M059J (cell line): ENCODE data around the gene ENTPD8. TPM values are rescaled to one million over a fixed set of nuclear protein-coding genes. Genes with fewer than 3 reads are reported as not detected.
"Not testable (repeated sequence)": the region's sequence is repeated elsewhere in the genome, so short reads cannot be mapped to it uniquely, and the experiment has no call there.

Source experiments
- DNase-seq: peaks from one replicate; pipeline ENCODE4 v3.0.0-alpha.2; 2012; ENCODE audit warnings: low read depth
- total RNA-seq: library from RNA; depleted of rRNA; stranded (reverse); fragments of >200 nt; shearing (Covaris generic); gene quantifications from 2 replicates; pipeline ENCODE4 v1.2.3, GENCODE V29; 2014

ENTPD8 gene
- total RNA-seq, 1 experiment from 2014 or later, result not detected

DNA sequence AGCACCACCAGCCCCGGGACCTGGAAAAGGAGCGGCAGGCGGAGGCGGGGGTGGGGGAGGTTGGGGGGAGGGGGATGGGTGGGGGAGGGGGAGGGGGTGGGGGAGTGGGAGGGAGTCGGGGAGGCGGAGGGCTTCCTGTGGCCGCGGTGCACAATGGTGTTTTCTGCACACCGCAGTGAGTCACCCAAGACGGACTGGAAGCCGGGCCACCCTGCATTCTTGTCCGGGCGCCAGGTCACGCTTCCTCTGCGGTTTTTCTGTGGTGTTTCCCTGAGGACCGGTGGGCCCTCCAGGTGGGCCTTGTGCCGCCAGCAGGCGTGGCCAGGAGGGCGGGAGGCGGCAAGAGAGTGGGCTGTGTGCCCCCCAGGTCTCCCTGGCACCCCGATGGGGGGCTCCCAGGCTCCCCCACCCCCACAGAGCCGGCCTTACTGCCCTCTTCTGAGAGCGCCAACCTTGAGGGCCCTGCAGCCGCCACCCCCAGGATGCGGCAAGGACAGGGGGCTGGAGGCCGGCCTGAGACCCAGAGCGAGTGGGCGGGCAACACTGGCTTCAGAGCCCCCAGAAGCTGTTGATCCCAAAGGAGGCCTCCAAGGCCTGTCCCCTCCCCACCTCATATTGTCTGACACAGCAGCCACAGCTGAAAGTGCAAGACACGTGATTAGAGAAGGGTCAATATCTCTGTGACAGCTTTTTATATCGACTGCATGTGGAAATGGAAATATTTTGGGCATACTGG lies 29.3 kb downstream of the ENTPD8 start:
- DNase-seq, result peak; percentile 96

- DNase-seq, result peak; percentile 28
Observed at GRCh38 chr9:137411260-137411644, 29.9 kb downstream of the ENTPD8 start.

DNA sequence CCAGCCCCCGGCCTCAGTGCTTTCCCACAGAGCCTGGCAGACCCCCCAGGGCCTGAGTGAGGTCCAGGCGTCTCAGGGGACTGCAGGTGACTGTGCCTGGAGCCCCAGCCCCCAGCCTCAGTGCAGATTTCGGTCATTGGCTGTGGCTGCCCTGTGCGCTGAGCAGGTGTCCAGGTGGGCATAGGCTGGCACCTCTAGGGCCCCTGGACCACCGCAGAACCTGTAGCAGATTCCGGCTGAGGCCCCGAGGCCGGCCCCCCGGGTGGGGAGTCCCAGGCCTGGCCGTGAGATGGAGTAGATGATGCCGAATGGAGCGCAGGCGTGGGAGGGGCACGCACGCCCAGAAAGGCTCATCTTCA lies 30.3 kb downstream of the ENTPD8 start:
- no peak for DNase-seq

DNA sequence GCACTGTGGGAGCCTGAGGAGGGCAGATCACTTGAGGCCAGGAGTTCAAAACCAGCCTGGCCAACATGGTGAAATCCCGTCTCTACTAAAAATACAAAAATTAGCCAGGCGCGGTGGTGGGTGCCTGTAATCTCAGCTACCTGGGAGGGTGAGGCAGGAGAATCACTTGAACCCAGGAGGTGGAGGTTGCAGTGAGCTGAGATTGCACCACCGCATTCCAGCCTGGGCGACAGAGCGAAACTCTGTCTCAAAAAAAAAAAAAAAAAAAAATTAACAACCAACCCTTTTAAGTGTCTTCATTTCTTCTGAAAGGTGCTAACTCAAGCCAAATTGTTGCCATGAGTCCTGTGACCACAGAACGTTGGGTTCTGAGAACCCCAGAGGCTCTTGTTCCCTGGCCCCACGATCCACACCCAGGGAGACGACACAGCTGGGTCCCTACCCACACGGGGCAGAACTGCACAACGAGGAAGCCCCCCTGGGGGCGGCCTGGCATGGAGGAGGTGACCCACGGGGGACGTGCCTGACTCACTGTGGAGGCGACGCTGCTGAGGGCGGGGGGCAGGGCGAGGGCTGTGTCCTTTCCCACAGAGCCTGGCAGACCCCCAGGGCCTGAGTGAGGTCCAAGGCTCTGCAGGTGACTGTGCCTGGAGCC lies 30.8 kb downstream of the ENTPD8 start:
- DNase-seq, result not testable (repeated sequence)

DNA sequence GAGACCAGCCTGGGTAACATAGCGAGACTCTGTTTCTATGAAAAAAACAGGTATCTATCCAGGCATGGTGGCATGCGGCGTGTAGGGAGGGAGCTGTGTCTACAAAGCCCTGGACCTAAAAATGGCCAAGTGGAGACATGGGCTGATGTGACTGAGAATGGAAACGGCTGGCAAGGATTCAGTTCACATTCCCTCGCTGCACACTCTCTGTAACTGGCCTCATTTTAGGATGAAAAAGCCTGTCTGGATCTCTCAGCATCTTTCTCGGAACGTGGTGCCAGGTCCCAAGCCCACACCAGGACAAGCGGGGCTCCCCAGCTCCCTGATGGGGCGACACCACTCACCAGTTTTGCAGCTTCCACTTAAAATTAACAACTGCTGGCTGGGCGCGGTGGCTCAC lies 31.6 kb downstream of the ENTPD8 start:
- no peak for DNase-seq

DNA sequence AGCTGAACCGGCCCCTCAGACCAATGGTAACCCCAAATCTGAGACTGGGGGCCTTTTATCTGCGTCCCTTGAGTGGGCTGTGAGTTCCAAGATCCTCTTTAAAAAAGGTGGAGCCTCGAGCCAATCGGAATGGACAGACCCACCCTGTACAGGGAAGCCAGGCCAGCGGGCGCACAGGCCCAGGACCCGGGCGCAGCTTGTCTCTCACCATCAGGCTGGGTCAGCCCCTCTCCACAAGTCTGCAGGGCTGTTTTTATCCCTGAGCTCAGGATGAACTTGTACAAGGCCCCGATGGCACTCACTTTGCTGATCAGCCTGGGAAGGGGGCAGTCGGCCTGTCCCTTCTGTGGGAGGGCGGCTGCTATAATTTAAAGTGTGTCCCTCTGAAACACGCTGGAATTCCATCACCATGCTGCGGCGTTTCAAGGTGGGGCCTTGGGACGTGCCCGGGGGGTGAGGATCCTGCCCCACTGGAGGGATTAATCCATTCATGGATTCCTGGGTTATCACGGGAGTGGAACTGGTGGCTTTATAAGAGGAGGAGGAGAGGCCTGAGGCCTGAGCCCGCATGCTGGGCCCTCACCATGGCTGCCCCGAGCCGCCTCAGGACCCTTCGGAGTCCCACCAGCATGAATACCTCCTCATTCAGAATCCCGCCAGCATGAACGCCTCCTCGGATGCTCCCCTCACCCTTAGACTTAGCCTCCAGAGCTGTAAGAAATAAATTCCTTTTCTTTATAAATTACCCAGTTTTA lies 32.3 kb downstream of the ENTPD8 start:
- DNase-seq, result no peak

GRCh38 chr9:137407590-137408300 lies 33.4 kb downstream of the ENTPD8 start:
- DNase-seq, result no peak

- peak; percentile 24 for DNase-seq
Observed at GRCh38 chr9:137406876-137407589, 34.1 kb downstream of the ENTPD8 start.

GRCh38 chr9:137406085-137406760 lies 34.9 kb downstream of the ENTPD8 start:
- no peak for DNase-seq

- no peak for DNase-seq
Observed at GRCh38 chr9:137405677-137406081, 35.5 kb downstream of the ENTPD8 start.

DNA sequence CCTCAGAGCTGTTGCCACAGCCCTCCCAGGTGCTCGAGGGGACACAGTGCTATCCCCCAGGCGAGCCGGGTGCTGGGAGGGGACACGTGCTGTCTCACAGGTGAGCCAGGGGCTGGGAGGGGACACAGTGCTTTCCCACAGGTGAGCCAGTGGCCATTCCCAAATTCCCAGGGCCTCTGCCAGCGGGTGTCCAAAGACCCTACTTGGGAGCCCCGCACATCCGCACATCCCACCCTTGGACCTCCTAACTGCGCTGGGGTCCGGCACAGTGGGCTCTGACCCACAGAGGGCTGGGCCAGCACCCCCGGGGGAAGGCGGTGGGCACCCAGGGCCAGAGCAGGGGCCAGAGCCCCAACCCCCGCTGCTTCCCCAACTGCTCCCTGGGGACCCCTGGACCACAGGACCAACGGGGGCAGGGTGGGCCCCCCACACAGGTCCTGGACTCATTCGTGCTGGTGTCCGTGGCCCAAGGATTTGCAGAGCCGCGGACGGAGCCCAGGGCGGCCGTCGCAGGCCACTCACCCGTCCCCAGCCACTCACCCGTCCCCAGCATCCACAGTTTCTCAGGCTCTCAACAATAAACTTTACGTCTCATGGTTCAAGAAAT lies 36.1 kb downstream of the ENTPD8 start:
- DNase-seq, result no peak

DNA sequence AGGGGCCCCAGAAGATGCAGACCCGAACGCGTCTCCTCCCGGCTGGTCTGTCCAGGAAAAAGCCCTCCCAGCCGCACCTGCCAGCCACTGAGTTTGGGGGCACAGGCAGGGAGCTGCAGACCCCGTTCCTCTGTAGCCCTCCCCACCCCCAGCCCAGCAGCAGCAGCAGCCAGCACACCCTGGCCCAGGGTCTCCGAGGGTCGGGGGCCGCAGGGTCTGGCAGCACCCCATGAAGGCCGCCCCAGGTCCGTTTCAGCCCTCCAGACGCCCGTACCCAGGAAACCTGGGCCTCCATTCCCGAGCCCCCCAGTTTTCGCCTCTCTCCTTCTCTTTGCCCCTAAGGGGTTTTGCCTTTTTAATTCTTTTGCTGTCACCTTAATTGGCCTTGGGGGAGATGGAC lies 37.9 kb downstream of the ENTPD8 start:
- no peak for DNase-seq

DNA sequence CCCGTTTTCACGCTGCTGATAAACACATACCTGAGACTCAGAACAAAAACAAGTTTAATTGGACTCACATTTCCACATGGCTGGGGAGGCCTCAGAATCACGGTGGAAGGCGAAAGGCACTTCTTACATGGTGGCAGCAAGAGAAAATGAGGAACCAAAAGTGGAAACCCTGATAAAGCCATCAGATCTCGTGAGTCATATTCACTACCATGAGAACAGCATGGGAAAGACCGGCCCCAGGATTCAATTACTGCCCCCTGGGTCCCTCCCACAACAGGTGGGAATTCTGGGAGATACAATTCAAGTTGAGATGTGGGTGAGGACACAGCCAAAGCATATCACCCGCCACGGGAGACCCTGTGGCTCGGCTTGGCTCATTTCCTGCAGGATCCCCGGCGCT lies 38.4 kb downstream of the ENTPD8 start:
- DNase-seq, result no peak

DNA sequence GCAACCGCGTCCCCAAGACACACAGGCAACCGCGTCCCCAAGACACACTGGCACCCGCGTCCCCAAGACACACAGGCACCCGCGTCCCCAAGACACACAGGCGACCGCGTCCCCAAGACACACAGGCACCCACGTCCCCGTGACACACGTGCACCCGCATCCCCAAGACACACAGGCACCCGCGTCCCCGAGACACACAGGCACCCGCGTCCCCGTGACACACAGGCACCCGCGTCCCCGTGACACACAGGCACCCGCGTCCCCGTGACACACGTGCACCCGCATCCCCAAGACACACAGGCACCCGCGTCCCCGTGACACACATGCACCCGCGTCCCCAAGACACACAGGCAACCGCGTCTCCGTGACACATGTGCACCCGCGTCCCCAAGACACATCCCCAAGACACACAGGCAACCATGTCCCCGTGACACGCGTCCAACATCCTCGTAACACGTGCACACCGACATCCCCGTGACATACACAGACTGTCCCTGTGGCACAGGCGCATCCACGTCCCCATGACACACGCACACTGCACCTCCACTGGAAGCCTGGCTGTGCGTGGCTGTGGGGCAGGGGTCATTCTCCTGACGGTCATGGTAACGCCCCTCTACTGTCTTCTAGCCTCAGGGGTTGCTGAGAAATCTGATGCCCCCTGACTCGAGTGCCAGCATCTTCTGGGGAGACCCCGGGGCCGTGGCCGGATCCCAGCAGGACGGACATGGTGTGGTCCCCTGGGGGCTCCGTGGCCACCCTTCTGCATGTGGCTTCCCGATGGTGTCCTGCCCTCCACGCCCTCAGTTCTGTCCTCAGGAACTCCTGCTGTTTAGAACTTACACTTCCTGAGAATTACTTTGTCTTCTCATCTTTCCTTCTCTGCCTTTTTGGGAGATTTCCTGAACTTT lies 42.3 kb downstream of the ENTPD8 start:
- no peak for DNase-seq

DNA sequence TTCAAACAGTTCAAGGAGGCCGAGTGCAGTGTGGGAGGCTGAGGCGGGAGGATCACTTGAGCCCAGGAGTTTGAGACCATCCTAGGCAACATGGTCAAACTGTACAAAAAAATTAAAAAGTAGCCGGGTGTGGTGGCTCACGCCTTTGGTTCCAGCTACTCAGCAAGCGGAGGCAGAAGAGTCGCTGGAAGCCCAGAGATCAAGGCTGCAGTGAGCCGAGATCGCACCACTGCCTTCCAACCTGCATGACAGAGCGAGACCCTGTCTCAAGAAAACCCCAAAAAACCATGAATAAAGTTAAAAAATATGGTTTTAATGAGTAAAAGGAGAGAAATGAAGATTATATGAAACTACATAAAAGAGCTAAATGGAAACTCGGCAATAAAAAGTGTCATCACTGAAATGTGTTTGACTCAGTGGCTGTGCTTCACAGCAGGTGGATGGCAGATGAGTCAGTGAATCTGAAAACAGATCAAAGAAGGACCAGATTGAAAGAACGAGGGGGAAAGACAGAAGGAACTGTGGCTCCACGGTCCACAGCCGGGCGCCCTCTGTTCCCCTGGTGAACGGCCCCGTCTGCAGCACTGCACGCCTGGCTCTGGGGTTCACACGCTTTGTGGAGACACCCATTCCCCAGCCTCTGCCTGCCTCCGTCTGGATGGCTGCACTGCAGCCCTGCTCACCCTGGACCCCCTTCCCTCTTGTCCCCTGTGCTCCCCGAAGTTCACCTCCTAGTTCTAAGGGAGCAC lies 43.3 kb downstream of the ENTPD8 start:
- DNase-seq, result no peak

- DNase-seq, result no peak
Observed at GRCh38 chr9:137396634-137397367, 44.4 kb downstream of the ENTPD8 start.

DNA sequence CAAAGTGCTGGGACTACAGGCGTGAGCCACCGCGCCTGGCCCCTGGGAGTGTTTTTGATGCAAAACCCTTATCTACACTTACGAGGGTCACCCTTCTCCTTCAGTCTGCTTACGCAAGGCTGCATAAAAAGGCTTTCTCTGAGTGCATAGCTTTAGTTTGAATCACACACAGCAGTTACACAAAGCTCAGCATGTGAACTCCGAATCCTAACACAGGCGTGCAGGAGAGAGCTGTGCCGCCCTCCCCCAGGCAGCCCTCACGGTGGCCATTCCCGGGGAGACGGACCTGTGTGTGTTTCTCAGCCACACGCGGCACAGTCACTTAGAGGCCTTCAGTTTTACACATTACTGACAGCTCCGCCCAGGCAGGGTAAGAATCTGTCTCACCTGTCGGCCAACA lies 44.9 kb downstream of the ENTPD8 start:
- no peak for DNase-seq

- DNase-seq, result no peak
Observed at GRCh38 chr9:137395666-137396010, 45.5 kb downstream of the ENTPD8 start.
